K562 (cell line): Measurements from ENCODE around the gene DCUN1D1. TPM values are rescaled to one million over a fixed set of nuclear protein-coding genes. Genes with fewer than 3 reads are reported as not detected.

Source experiments
- BCOR ChIP-seq: fragments of 450-650 bp; IDR thresholded peaks from 2 replicates; pipeline ENCODE4 v1.6.1; 2016
- BMI1 ChIP-seq: fragments of 150-350 bp; IDR thresholded peaks from 2 replicates; pipeline ENCODE4 v1.6.1; 2014; ENCODE audit warnings: low read length
- C11orf30 ChIP-seq: fragments of 450-650 bp; IDR thresholded peaks from 2 replicates; pipeline ENCODE4 v1.6.1; 2016; ENCODE audit warnings: low read depth, mild to moderate bottlenecking
- CBFA2T2 ChIP-seq: fragments of 450-650 bp; conservative IDR thresholded peaks from 2 replicates; pipeline ENCODE4 v1.6.1; 2017; ENCODE audit warnings: mild to moderate bottlenecking
- CBX3 ChIP-seq, 2 experiments: IDR thresholded peaks; 1 replicate in 1 of 2; 2 replicates in 1 of 2; pipeline ENCODE4 v1.6.1; 2012; ENCODE audit warnings: inconsistent platforms in 2 of 2, low read length in 2 of 2, borderline replicate concordance in 1 of 2, control low read depth in 1 of 2
- CSDE1 ChIP-seq, 2 experiments: fragments of 450-650 bp; IDR thresholded peaks; 2 replicates each; pipeline ENCODE4 v1.6.1; 2016; ENCODE audit warnings: mild to moderate bottlenecking in 1 of 2
- ELF2 ChIP-seq: fragments of 250-450 bp; sonication (Bioruptor Pico); IDR thresholded peaks from 2 replicates; pipeline ENCODE4 v1.5.0; 2021; ENCODE audit warnings: mild to moderate bottlenecking
- ESRRA ChIP-seq: fragments of 450-650 bp; IDR thresholded peaks from 2 replicates; pipeline ENCODE4 v1.6.1; 2014; ENCODE audit warnings: low read depth, mild to moderate bottlenecking, moderate library complexity, borderline replicate concordance
- ETV5 ChIP-seq: sonication (generic); formaldehyde crosslinking; IDR thresholded peaks from 2 replicates; pipeline ENCODE4 v1.4.0; 2020; ENCODE audit warnings: low read depth, mild to moderate bottlenecking, missing genetic modification reagents
- NFXL1 ChIP-seq: fragments of 450-650 bp; formaldehyde crosslinking; IDR thresholded peaks from 2 replicates; pipeline ENCODE4 v1.4.0; 2021; ENCODE audit warnings: mild to moderate bottlenecking
- SAFB ChIP-seq: fragments of 200-400 bp; formaldehyde crosslinking; IDR thresholded peaks from 2 replicates; pipeline ENCODE4 v1.6.1; 2017; ENCODE audit warnings: low read depth, low read length, borderline replicate concordance
- SMARCC2 ChIP-seq: fragments of 450-650 bp; IDR thresholded peaks from 2 replicates; pipeline ENCODE4 v1.6.1; 2017; ENCODE audit warnings: antibody characterized with exemption, moderate library complexity, mild to moderate bottlenecking, low read depth
- STAG1 ChIP-seq: sonication (generic); formaldehyde crosslinking; IDR thresholded peaks from 2 replicates; pipeline ENCODE4 v1.5.0; 2020; ENCODE audit warnings: missing genetic modification reagents, borderline replicate concordance
- TARDBP ChIP-seq: fragments of 450-650 bp; IDR thresholded peaks from 2 replicates; pipeline ENCODE4 v1.6.1; 2016
- ZBTB8A ChIP-seq: fragments of 450-650 bp; IDR thresholded peaks from 2 replicates; pipeline ENCODE4 v1.6.1; 2018; ENCODE audit warnings: mild to moderate bottlenecking, moderate library complexity; ENCODE audit not compliant: partially characterized antibody
- ZNF23 ChIP-seq: fragments of 250-450 bp; sonication (Bioruptor Pico); IDR thresholded peaks from 2 replicates; pipeline ENCODE4 v1.4.0; 2020; ENCODE audit warnings: mild to moderate bottlenecking
- ZNF274 ChIP-seq: IDR thresholded peaks from 2 replicates; pipeline ENCODE4 v1.6.1; 2011; ENCODE audit warnings: low read depth, mild to moderate bottlenecking, low read length, moderate library complexity, borderline replicate concordance
- ZNF707 ChIP-seq: fragments of 250-450 bp; sonication (Bioruptor Pico); conservative IDR thresholded peaks from 2 replicates; pipeline ENCODE4 v1.8.0; 2022; ENCODE audit warnings: inconsistent platforms, mild to moderate bottlenecking, moderate library complexity
- ZNF75A ChIP-seq: fragments of 450-650 bp; formaldehyde crosslinking; IDR thresholded peaks from 2 replicates; pipeline ENCODE4 v1.4.0; 2020; ENCODE audit warnings: mild to moderate bottlenecking
- ZNF79 ChIP-seq: fragments of 250-450 bp; sonication (Bioruptor Pico); IDR thresholded peaks from 2 replicates; pipeline ENCODE4 v1.4.0; 2020; ENCODE audit warnings: low read depth, mild to moderate bottlenecking, moderate library complexity
- ZSCAN29 ChIP-seq: fragments of 450-650 bp; IDR thresholded peaks from 2 replicates; pipeline ENCODE4 v1.6.1; 2017
- polyA plus RNA-seq, 8 experiments: library from polyadenylated mRNA; depleted of rRNA in 4 of 8; stranded (reverse) in 5 of 8; unstranded in 3 of 8; fragments of >200 nt; fragmentation: Nextera tagmentation in 2 of 8; fragmentation: Illumina TruSeq in 1 of 8; extraction: Ambion mirVana in 2 of 8; extraction: Trizol in 1 of 8; gene quantifications; 2 replicates each; pipeline versions ENCODE4 v1.2.1 to v1.2.3, GENCODE V29; 2011 to 2014; ENCODE audit warnings: inconsistent platforms in 1 of 8, missing spikeins in 1 of 8
- total RNA-seq, 7 experiments: library from RNA; depleted of rRNA in 6 of 7; stranded (reverse); fragments of >200 nt in 6 of 7; fragmentation: Illumina TruSeq in 2 of 7; extraction: Trizol in 2 of 7; gene quantifications; 2 replicates each; pipeline versions ENCODE4 v1.2.1 to v1.2.3, GENCODE V29; 2011 to 2021; ENCODE audit warnings: low replicate concordance in 1 of 7
- TF ChIP-seq, protein P1 (sequence below): IDR thresholded peaks from 2 replicates; pipeline ENCODE4 v1.6.1; 2014; ENCODE audit warnings: antibody characterized with exemption
- TF ChIP-seq, protein P2 (sequence below): fragments of 450-650 bp; formaldehyde crosslinking; IDR thresholded peaks from 2 replicates; pipeline ENCODE4 v1.4.0; 2020; ENCODE audit warnings: mild to moderate bottlenecking, moderate library complexity
- TF ChIP-seq, protein P3 (sequence below): fragments of 450-650 bp; IDR thresholded peaks from 2 replicates; pipeline ENCODE4 v1.6.1; 2017; ENCODE audit warnings: antibody characterized with exemption
- TF ChIP-seq, protein P4 (sequence below), 2 experiments: fragments of 200-800 bp in 1 of 2; sonication (Bioruptor generic) in 1 of 2; sonication (generic) in 1 of 2; formaldehyde crosslinking in 1 of 2; IDR thresholded peaks in 1 of 2; conservative IDR thresholded peaks in 1 of 2; 2 replicates each; pipeline versions ENCODE4 v1.5.0 to v1.6.1; 2016 to 2020; ENCODE audit warnings: missing compliant biosample characterization in 1 of 2, missing genetic modification characterization in 1 of 2, missing genetic modification reagents in 1 of 2

DCUN1D1 gene
- total and polyA plus RNA-seq, 9 of the 15 experiments (the other 6 are each of a cell fraction or from before 2014, with no cell fraction given) = 11.4 to 46.8 (median 28.2) TPM

DNA sequence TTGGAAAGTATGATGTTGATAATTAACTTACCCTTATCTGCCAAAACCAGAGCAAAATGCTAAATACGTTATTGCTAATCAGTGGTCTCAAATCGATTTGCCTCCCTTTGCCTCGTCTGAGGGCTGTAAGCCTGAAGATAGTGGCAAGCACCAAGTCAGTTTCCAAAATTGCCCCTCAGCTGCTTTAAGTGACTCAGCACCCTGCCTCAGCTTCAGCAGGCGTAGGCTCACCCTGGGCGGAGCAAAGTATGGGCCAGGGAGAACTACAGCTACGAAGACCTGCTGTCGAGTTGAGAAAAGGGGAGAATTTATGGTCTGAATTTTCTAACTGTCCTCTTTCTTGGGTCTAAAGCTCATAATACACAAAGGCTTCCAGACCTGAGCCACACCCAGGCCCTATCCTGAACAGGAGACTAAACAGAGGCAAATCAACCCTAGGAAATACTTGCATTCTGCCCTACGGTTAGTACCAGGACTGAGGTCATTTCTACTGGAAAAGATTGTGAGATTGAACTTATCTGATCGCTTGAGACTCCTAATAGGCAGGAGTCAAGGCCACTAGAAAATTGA is 59.7 kb downstream of the DCUN1D1 start (continued):
- TF ChIP-seq ZNF75A (no peak), BMI1 (no peak), BCOR (peak; percentile 45; the same call in 1 of the 2 replicates), ETV5 (CRISPR knock-in tag) (peak; percentile 24; the same call in 1 of the 2 replicates), CBFA2T2 (peak; percentile 96), ZNF707 (CRISPR knock-in tag) (no peak), TARDBP (peak; percentile 49; the same call in 1 of the 2 replicates), SMARCC2 (peak; percentile 87), ZNF274 (no peak), ELF2 (no peak), ZNF79 (CRISPR knock-in tag) (no peak), ZBTB8A (no peak), NFXL1 (CRISPR knock-in tag) (no peak), ZNF23 (CRISPR knock-in tag) (no peak), STAG1 (no peak), C11orf30 (peak; percentile 96), ZSCAN29 (no peak), ESRRA (no peak), SAFB (no peak), CSDE1 (IDR thresholded peaks at IDR 0.05) (no peak), CBX3 (IDR thresholded peaks at IDR 0.05; ENCODE audit: borderline replicate concordance in 1 of 2, low read length in 2 of 2) (peak in 1 of 2 experiments; percentile 71; a peak in 1 of 3 replicates)
- TF ChIP-seq, protein P1, sequence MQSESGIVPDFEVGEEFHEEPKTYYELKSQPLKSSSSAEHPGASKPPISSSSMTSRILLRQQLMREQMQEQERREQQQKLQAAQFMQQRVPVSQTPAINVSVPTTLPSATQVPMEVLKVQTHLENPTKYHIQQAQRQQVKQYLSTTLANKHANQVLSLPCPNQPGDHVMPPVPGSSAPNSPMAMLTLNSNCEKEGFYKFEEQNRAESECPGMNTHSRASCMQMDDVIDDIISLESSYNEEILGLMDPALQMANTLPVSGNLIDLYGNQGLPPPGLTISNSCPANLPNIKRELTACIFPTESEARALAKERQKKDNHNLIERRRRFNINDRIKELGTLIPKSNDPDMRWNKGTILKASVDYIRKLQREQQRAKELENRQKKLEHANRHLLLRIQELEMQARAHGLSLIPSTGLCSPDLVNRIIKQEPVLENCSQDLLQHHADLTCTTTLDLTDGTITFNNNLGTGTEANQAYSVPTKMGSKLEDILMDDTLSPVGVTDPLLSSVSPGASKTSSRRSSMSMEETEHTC = no peak
- TF ChIP-seq, protein P2, sequence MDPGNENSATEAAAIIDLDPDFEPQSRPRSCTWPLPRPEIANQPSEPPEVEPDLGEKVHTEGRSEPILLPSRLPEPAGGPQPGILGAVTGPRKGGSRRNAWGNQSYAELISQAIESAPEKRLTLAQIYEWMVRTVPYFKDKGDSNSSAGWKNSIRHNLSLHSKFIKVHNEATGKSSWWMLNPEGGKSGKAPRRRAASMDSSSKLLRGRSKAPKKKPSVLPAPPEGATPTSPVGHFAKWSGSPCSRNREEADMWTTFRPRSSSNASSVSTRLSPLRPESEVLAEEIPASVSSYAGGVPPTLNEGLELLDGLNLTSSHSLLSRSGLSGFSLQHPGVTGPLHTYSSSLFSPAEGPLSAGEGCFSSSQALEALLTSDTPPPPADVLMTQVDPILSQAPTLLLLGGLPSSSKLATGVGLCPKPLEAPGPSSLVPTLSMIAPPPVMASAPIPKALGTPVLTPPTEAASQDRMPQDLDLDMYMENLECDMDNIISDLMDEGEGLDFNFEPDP (CRISPR knock-in tag) = no peak
- TF ChIP-seq, protein P3, sequence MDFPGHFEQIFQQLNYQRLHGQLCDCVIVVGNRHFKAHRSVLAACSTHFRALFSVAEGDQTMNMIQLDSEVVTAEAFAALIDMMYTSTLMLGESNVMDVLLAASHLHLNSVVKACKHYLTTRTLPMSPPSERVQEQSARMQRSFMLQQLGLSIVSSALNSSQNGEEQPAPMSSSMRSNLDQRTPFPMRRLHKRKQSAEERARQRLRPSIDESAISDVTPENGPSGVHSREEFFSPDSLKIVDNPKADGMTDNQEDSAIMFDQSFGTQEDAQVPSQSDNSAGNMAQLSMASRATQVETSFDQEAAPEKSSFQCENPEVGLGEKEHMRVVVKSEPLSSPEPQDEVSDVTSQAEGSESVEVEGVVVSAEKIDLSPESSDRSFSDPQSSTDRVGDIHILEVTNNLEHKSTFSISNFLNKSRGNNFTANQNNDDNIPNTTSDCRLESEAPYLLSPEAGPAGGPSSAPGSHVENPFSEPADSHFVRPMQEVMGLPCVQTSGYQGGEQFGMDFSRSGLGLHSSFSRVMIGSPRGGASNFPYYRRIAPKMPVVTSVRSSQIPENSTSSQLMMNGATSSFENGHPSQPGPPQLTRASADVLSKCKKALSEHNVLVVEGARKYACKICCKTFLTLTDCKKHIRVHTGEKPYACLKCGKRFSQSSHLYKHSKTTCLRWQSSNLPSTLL = no peak
- TF ChIP-seq, protein P4, sequence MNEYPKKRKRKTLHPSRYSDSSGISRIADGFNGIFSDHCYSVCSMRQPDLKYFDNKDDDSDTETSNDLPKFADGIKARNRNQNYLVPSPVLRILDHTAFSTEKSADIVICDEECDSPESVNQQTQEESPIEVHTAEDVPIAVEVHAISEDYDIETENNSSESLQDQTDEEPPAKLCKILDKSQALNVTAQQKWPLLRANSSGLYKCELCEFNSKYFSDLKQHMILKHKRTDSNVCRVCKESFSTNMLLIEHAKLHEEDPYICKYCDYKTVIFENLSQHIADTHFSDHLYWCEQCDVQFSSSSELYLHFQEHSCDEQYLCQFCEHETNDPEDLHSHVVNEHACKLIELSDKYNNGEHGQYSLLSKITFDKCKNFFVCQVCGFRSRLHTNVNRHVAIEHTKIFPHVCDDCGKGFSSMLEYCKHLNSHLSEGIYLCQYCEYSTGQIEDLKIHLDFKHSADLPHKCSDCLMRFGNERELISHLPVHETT (CRISPR knock-in tag; conservative IDR thresholded peaks at IDR 0.05 in 1 of 2, IDR thresholded peaks at IDR 0.05 in 1 of 2) = peak in 1 of 2 experiments; percentile 62; a peak in 1 of 4 replicates
